Middle frontal gyrus (tissue), 1 donor: ENCODE data around the gene SRPK1.

Experiments used
- DNase-seq: peaks from one replicate; pipeline ENCODE4 v3.0.0-alpha.2; 2015; ENCODE audit warnings: low spot score; ENCODE audit errors: extremely low spot score

Gene SRPK1

DNA sequence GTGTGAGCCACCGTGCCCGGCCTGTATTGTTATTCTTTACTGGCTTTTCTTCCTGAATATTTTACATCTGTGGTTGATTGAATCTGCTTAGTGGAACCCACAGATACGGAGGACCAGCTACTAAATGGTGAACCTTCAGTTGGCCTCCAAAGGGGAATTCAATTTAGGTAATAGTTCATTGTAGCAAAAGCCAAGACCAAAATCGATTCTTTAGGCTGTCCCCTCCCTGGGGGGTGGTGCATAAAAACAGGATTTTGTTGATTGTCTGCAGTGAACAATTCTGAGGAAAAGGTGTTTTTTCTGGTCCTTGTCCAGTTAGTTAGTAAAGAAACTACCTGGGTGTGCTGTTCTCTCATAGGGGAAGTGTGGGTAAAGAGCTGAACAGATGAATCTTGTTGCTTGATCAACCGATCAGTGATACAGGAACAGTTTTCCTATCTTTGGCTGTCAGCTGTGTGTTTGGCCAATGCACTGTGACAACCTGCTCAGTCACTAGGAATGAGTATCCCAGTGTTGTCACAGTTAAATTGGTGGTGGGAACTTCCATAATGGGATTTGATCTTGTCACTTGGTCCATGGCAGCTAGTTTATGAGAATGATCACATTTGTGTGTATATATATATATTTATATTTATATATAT is 96.2 kb downstream of the SRPK1 start:
- DNase-seq: no peak

DNA sequence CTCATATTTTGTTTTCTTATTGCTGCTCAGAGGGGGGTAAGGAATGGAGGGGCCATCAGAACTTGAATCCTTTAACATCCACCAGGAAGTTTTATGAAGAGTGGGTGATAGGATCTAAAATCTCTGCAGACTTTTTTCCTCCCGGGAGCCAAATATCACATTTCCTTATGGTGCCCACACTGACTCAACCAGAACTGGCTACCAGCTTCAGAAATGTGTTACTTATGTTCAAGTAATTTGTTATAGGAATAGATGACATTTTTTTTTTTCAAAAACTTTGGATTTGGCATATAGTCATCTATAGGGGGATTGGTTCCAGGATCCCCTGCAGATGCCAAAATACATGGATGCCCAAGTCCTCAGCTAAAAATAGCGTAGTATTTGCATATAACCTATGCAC is 97.3 kb downstream of the SRPK1 start:
- no peak for DNase-seq

DNA sequence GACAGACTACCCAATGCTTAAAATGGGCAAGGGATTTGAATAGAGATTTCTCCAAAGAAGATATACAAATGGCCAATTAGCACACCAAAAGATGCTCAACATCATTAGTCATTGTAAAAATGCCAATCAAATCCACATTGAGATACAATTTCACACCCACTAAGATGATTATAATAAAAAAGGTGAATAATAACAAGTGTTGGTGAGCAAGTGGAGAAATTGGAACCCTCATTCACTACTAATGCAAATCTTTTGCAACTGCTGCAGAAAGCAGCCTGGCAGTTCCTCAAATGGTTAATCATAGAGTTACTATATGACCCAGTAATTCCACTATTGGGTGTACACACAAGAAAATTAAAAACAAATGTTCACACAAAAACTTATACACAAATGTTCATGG is 103.4 kb downstream of the SRPK1 start:
- no peak for DNase-seq

DNA sequence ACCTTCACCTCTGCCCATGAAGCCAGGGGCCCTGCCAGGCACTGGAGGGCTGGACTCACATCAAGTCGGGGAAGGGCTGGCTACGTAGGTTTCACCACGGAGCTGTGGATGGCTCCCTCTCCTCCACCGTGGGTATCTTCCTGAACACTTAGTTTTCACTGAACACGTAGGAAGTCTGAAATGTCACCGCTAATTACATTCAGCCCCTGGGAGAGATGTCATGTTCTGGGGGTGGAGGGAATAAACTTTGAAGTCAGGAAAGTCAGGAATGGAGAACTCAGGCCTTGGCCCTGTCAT is 109.3 kb downstream of the SRPK1 start:
- no peak for DNase-seq

DNA sequence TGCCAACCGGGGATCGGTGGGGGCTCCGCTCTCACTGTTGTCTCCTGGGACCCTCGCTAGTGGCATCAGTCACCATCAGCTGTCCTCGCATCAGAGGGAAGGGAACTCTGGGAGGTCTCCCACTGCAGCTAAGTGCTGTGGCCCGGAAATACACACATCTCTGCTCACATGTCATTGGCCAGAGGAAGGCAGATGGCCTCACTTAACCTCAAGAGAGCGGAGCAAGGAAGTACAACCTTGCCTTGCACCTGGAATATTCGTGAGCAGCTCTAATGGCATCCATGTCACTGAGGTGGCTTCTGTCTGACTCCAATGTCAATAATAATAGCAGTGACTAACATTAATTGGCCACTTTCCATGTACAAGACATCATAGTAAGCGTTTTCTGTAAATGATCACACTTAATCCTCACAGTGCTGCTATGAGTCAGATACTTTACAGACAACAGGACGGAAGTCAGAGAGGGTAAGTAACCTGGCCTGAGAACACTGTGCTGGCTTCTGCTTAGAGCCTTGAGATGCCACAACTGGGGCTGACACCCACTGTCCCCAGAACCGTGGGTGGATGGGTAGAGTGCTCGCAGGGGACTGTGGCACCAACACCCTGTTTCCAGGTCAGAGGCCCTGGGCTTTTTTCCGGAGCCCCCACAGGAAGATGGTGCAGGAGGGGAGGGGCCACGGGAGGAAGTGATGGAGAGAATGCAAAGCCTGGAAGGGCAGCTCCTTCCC is 109.8 kb downstream of the SRPK1 start:
- no peak for DNase-seq

DNA sequence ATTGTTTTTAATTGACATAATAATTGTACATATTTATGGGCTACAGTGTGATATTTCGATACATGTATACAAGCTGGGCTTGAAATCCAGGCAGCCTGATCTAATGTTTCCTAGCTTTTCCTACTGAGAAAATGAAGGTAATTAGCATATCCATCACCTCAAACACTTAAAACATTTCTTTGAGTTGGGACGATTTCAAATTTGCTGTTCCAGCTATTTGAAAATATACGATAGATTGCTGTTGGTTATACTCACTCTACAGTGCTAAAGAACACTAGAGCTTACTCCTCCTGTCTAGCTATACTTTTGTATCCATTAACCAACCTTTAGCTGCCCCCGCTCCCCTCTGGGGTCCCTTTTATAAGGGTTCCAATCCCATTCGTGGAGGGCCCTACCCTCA is 111.1 kb downstream of the SRPK1 start:
- no peak for DNase-seq

DNA sequence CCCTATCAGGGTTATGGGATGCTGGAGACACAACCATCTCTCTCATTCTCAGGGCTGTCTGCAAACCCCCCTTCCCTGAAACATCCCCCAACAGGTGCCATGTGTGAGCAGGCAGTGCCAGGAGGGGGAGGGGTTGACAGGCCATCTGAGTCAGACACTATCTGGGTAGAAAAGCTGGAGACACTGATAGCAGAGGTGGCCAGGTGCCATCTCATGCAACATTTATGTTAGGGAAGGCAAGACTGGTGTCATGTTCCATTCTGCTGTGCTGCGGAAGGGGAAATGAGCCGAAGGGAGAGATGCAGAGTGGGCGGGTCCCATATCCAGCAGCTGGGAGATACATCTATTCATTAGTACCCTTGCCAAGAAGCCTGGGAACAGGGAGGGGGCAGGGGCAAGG is 112.2 kb downstream of the SRPK1 start:
- no peak for DNase-seq

DNA sequence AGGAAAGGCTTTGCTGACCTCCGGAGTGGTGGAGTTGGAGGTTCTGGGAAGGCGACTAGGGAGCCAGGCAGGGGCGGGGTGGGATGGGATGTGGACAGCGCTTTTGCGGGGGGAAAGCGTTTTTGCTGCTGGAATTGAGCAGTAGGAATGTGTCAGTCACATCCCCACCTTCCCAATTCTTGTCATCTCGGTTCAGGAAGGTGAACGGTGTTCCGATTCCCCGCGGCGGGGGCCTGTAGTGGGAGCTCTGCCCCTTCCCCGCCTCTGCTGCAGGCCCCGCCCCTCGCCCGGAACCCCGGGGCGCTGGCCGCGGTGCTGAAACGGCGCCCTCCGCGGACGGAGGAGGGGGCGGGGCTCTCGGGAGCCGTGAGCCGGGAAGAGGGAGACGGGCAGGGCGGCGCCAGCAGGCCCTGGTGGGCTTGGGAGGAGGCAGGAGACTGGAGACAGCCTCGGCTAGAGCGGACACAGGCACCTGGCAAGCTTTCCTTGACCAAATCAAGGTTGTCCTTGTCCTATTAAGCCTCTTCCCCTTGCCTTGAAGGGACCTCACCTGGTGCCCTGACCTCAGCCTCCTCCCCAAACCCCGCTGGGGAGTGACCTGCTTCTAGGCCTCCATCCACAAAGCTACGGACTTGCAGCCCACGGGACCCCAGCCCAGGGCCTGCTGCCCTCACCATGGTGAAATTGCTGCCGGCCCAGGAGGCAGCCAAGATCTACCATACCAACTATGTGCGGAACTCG is 115.7 kb downstream of the SRPK1 start, which contains the start of gene LHFPL5:
TSS of gene LHFPL5 (plus strand) at position 357 of the 741 bp plus-strand sequence. CDS start at position 676, 319 bp downstream.
- no peak for DNase-seq

DNA sequence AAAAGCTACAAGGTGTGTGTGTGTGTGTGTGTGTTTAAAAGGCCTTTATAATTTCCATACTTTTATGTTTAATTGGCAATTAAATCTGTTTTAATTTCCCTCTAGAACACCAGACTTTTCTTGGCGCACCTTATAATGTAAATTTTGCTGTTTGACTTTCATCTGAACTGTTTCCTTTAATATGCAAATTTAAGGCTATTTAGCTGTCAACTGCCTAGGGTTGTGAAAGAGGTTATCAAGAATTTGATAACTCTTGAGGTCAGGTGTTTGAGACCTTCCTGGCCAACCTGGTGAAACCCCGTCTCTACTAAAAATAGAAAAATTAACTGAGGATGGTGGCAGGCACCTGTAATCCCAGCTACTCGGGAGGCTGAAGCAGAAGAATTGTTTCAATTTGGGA is 119.8 kb downstream of the SRPK1 start:
- no peak for DNase-seq

DNA sequence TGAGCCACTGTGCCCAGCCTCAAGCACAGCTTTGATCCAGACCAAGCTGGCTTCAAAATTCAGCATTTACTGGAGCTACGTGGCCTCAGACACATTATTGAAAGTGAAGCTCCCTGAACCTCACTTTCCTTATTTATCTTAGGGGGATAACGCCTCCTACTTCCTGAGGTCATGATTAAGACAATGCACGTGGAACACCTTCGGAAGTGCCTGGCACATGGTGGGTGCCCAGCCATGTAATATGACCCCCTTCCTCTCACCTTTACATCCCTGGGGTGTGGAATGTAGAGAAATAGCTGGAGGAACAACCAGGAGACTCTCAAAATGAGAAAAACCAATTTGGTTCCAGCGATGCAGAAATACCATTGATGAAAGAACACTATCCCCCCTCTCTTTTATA is 122.2 kb downstream of the SRPK1 start:
- no peak for DNase-seq

DNA sequence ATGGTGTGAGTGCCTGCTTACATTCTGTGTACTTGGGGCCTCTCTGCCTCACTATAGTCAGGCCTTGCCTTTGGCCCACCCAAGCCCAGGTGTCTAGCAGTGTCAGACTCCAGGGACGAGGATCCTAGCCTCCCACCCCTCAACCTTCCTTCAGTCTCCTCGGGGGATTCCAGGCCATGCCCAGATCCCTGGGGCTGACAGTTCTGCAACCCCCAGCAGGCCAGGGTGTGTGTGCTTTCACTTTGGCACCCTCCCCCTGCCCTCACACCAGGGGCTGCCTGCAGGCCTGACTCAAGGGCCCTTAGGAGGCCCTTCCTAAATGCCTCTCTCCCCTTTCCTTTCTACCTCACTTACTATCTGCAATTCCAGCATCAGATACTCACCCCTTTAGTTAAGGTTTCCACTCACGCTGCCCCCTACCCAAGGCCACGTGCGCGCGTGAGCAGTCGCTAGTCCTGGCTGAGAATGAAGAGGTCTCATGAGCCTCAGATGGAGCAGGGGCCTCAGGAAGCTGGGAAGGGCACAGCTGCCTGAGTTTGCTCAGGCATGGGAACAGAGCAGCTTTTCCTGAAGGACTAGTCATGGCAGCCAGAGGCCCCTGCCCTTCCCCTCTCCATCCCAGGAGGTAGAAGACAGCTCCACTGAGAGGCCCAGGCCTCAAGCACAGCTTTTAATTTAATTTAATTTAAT is 122.9 kb downstream of the SRPK1 start:
- DNase-seq: no peak

DNA sequence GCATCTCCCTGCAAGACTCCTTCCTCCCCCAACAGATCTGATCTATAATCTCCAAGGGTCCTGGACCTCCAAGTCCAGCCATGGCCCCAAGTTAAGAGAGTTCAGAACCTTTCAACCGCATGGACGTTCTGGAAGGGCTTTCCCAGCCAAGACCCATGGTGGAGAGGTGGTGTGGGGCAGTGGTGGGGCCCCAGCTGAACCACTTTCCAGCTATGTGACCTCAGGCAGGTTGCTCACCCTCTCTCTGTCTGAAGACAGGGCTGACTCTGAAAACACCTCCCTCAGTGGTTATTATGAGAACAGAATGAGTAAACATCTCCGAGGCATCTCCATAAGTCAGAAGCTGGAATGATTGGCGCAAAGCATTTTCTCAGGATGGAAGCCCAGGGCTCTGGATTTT is 124.7 kb downstream of the SRPK1 start:
- no peak for DNase-seq

DNA sequence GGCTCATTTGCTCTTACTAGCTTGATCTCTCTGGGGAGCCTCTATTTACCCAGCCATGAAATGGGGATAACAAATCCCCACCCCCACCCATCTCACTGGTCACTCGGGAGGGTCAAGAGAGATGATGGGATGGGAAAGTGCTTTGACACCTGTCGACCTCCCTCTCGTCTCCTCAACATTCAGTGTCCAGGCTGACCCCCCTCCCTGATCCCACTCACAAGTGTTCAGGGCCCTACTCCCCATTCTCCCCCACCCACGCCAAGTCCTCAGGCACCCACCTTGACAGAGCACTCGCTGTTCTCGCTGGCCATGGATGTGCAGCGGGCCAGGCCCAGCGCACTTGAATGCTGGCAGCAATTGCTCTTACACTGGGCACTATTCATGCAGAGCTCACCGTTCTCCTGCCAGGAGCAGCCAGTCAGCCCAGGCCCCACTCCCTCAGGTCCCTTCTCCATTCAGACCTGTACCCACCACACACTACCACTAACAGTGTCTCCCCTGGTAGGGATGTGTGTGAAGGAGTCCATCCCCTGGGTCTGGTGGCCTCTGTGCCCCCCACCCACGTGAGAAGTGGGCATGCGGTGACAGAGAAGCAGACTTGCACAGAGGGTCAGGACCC is 125.3 kb downstream of the SRPK1 start:
- DNase-seq: no peak

DNA sequence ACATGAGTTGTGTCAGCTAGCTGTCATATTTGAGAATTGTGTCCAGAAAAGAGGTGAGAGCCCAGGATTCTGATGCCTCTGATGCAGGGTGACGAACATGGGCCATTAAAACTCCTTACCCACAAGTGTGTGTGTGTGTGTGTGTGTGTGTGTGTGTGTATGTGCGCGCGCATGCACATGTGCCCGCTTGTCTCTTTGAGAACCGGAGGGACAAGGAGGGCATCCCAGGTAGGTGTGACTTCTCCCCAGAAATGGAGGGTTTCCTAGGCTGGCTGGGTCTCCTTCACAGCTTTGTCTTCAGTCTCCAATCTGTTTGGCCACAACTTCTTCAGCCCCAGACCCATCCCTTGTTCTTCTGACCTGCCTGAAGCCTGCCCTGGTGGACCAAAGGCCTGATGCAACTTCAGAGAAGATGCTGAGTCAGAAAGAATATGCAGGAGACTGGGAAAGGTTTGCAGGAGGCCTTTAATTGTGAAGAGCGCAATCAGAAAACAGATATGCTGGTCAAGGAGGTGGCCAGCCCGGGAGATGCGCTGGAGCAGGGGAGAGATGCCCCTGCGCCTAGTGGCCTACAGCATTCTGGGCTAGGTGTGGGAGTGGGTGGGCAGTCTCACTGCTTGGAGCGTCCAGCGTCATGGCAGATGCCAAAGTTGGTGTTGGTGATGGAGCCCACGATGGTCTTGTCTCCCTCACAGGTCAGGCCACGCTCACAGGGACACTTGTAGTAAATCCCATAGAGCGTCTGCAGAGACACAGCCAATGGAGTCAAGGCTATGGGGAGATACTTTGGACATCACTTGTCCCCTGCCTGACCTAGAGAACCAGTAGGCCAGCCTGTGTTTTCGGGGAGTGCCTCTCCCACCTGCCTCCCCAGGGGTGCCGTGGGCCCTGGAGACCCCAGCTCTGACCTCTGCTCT is 126.1 kb downstream of the SRPK1 start:
- DNase-seq: no peak

DNA sequence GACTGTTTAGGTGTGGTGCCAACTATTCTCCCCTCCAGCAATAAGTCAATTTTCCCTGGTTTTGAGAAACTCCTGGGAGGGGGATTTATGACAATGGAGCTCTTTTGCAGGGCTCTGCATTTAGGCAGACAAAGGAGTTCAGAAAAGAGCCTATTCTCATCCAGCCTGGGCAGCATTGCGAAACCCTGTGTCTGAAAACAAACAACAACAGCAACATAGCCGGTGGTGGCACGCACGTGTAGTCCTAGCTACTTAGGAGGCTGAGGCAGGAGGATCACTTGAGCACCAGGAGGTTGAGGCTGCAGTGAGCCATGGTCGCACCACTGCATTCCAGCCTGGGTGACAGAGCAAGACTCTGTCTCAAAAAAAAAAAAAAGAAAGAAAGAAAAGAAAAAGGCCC is 130.2 kb downstream of the SRPK1 start:
- no peak for DNase-seq

DNA sequence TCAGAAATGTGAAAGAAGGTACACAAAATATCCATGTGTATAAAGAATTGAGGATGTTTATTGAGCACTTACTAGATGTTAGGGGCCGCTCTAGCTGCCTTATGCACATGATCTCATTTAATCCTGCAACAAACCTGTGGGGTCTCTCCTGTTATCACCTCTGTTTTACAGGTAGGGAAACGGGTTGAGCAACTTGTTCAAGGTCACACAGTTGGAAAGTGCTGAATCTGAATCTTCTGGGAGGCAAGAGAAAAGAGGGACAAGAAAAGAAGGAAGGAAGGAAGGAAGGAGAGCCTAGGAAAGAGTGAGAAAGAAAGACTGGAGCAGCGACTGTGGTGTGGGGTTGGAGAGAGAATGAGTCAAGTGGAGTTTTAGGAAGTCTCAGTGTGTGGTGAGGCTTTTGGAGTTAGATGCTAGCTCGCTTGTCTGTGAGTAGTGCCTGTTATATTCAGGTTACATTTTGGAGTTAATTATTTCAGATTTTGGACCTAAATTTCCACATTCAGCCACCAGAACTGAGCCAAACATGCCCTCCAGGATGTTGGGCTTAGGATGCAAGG is 132.4 kb downstream of the SRPK1 start:
- DNase-seq: no peak

DNA sequence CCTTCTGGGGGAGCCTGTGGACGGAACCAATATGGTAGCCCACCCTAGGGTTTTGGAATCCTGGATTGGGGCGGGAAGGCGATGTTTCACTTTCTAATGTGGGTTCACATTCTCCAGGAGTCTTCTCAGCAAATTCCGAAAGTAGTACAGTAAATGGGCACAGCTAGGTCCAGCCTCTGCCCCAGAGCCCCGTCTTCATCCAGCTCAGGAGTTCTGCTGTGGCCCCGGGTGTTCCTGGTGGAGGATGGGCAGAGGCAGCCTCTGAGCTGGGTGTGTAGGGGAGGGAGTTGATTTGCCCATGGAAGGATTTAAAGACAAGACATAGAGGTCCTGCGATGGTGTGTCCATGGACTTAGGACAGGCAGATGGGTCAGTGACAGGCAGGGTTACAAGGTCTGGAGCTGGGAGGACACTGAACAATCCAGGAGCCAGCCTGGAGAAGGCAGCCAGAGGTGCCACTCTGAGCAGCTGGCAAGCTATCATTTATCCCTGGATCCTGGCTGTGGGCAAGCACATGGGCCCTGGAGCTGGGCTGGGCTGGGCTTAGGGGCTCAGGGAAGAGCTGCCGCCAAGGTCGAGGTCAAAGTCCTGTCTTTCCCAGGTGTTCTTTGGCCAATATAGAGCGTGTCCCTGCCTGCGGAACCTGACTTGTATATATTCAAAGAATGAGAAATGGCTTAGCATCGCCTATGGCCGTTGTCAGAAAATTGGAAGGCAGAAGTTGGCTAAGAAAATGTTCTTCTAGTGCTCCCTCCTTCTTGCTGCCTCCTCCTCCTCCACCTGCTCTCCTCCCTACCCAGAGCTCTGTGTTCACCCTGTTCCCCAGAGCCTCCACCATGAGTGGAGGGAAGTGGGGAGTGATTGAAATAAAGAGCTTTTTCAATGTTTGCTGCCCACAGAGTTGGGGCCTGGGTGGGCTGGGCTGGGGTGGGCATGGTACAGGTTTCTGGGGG is 133.4 kb downstream of the SRPK1 start:
- DNase-seq: no peak

DNA sequence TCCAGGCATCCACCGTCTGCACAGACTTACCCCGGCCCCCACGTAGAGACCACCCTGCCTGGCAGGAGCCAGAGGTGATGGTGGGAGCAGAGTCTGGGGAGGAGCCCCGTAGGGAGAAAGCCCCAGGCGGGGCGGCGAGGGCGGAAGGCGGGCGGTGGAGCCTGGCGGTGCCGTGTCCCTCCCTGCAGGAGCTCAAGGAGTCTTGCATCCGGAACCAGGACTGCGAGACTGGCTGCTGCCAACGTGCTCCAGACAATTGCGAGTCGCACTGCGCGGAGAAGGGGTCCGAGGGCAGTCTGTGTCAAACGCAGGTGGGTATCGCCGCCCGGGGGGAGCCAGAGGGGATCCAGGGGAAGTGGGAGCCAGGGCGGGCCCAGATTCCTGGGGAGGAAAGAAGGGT is 134.1 kb downstream of the SRPK1 start:
- DNase-seq: no peak

DNA sequence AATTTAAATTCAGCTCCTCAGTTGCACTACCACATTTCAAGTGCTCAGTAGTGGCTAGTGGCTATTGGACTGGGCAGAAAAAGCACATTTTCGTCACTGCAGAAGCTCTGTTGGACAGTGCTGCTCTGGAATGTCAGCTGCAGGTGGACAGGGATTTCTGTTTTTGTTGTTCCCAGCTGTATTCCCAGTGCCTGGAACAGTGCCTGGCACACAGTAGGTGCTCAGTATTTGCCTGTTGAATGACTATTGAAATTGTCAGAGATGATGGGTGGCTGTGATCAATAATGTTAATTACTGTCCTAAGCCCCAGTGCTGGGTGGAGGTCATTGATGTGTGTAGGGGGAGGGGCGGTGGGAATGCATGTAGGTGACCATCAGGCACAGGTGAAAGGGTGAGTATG is 134.6 kb downstream of the SRPK1 start:
- DNase-seq: no peak
